Caco-2 (cell line): ENCODE measurements around the gene LRRC46. TPM values are rescaled to one million over a fixed set of nuclear protein-coding genes. Genes with fewer than 3 reads are reported as not detected.

Experiments used
- BruUV-seq: library from RNA; stranded (reverse); fragments of 400-500 nt; replicated peaks from 2 replicates; lab custom pipeline; 2021; lab: Mats Ljungman, UMichigan
- CTCF ChIA-PET: fragments of 300-600 bp; sonication (Branson Sonifier 250); formaldehyde crosslinking; loops from one replicate; lab custom pipeline; 2022; ENCODE audit warnings: antibody characterized with exemption; lab: Charles Lee
- POLR2A ChIA-PET: fragments of 300-600 bp; sonication (Branson Sonifier 250); formaldehyde crosslinking; loops from one replicate; lab custom pipeline; 2022; ENCODE audit warnings: antibody characterized with exemption; lab: Charles Lee
- DNase-seq, 2 experiments: peaks; one replicate each; pipeline versions ENCODE4 v3.0.0 to v3.0.0-alpha.2; 2020 to 2022
- H3K27me3 ChIP-seq: replicated peaks from 2 replicates; pipeline ENCODE4 v1.6.0; 2011; ENCODE audit warnings: low read length; ENCODE audit not compliant: control insufficient read depth, insufficient read depth
- H3K36me3 ChIP-seq: 2 replicates; pipeline ENCODE4 v1.5.1; 2011; ENCODE audit warnings: low read length; ENCODE audit not compliant: control insufficient read depth, insufficient read depth
- H3K4me1 ChIP-seq: fragments of 250-450 bp; sonication (Bioruptor Pico); 2 replicates; pipeline ENCODE4 v1.5.1; 2020; ENCODE audit warnings: mild to moderate bottlenecking
- H3K4me3 ChIP-seq: 2 replicates; pipeline ENCODE4 v1.5.1; 2011; ENCODE audit warnings: low read depth, mild to moderate bottlenecking, control low read depth, low read length
- H3K9me3 ChIP-seq: fragments of 250-450 bp; sonication (Bioruptor Pico); 2 replicates; pipeline ENCODE4 v1.5.1; 2020; ENCODE audit warnings: mild to moderate bottlenecking, moderate library complexity
- H3K27ac Mint-ChIP-seq: one replicate; pipeline ENCODE4 v1.8.0; 2022; ENCODE audit warnings: mixed read lengths; ENCODE audit not compliant: unreplicated experiment
- H3K27me3 Mint-ChIP-seq: one replicate; pipeline ENCODE4 v1.8.0; 2022; ENCODE audit warnings: mixed read lengths; ENCODE audit not compliant: insufficient read depth, unreplicated experiment
- H3K36me3 Mint-ChIP-seq: one replicate; pipeline ENCODE4 v1.8.0; 2022; ENCODE audit warnings: mild to moderate bottlenecking, mixed read lengths; ENCODE audit not compliant: insufficient read depth, unreplicated experiment
- H3K4me1 Mint-ChIP-seq: one replicate; pipeline ENCODE4 v1.8.0; 2022; ENCODE audit warnings: low read depth, mixed read lengths; ENCODE audit not compliant: unreplicated experiment
- H3K4me3 Mint-ChIP-seq: one replicate; pipeline ENCODE4 v1.8.0; 2022; ENCODE audit warnings: mild to moderate bottlenecking, moderate library complexity, mixed read lengths; ENCODE audit not compliant: unreplicated experiment
- H3K9me3 Mint-ChIP-seq: one replicate; pipeline ENCODE4 v1.8.0; 2022; ENCODE audit warnings: mixed read lengths; ENCODE audit not compliant: unreplicated experiment
- intact Hi-C: fragments of 100-400 bp; cut with micrococcal nuclease; formaldehyde crosslinking; loops from one replicate; pipeline ENCODE4 v1.10.0; 2022; ENCODE audit not compliant: unreplicated experiment
- total RNA-seq: library from RNA; stranded (reverse); gene quantifications from 2 replicates; pipeline ENCODE4 v1.2.3, GENCODE V29; 2022
- TF ChIP-seq, protein P1 (sequence below), 2 experiments: fragments of 200-600 bp in 1 of 2; IDR thresholded peaks; 1 replicate in 1 of 2; 2 replicates in 1 of 2; pipeline versions ENCODE4 v1.5.1 to v1.8.0; 2011 to 2022; ENCODE audit warnings: antibody characterized with exemption in 1 of 2, control low read depth in 1 of 2, inconsistent platforms in 1 of 2, low read depth in 1 of 2, low read length in 1 of 2, mild to moderate bottlenecking in 1 of 2, moderate library complexity in 1 of 2; ENCODE audit not compliant: insufficient read depth in 1 of 2, severe bottlenecking in 1 of 2, unreplicated experiment in 1 of 2

LRRC46 gene
- total RNA-seq, 1 experiment from 2014 or later: 2.3 TPM

DNA sequence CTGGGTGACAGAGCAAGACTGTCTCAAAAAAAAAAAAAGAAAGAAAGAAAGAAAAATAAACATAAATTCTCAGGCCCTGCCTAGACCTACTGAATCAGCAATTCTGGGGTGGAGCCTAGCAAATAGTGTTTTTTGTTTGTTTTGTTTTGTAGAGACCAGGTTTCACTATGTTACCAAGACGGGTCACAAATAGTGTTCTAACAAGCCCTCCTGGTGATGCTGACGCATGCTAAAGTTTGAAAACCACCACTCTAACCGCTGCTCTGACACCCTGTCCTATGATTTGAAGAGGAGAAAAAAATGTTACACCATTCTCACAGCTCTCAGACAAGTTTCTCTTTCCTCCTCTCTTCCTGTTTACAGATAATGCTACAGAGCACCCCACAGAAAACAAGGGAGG, 1.6 kb upstream of the LRRC46 start:
- Mint-ChIP-seq H3K4me1 (peaks cover 16% of the 10 kb centered on the region), H3K27ac (no peak overlapping the region), H3K27me3 (no peaks in the 10 kb centered on the region), H3K4me3 (peak overlapping the region; percentile 89), H3K36me3 (peaks cover 55% of the 10 kb centered on the region), H3K9me3 (no peaks in the 10 kb centered on the region)
- POLR2A ChIA-PET: interaction anchor here (0.6 to 1.8 kb wide), 2 partner anchors 8 to 15 kb away, joined by 5 to 32 read pairs; partner anchors contain the start of gene OSBPL7
- peaks cover 9% of the 10 kb centered on the region for H3K4me1 ChIP-seq
- CTCF ChIA-PET: interaction anchor here (0.5 to 2.4 kb wide), 3 partner anchors 8 to 865 kb away, joined by 3 to 36 read pairs (median 18); partner anchors contain the start of gene OSBPL7
- H3K9me3 ChIP-seq: no peaks in the 10 kb centered on the region
- H3K27me3 ChIP-seq: no peaks in the 10 kb centered on the region
- BruUV-seq: no TSS peak
- no peak overlapping the region for H3K4me3 ChIP-seq
- no peak for DNase-seq
- intact Hi-C loops: loop anchor here (10.0 kb wide), 1 partner anchor 275 kb away; the partner anchor contains the start of genes CBX1 and SNX11
- peaks cover 7% of the 10 kb centered on the region for H3K36me3 ChIP-seq
- TF ChIP-seq, protein P1, sequence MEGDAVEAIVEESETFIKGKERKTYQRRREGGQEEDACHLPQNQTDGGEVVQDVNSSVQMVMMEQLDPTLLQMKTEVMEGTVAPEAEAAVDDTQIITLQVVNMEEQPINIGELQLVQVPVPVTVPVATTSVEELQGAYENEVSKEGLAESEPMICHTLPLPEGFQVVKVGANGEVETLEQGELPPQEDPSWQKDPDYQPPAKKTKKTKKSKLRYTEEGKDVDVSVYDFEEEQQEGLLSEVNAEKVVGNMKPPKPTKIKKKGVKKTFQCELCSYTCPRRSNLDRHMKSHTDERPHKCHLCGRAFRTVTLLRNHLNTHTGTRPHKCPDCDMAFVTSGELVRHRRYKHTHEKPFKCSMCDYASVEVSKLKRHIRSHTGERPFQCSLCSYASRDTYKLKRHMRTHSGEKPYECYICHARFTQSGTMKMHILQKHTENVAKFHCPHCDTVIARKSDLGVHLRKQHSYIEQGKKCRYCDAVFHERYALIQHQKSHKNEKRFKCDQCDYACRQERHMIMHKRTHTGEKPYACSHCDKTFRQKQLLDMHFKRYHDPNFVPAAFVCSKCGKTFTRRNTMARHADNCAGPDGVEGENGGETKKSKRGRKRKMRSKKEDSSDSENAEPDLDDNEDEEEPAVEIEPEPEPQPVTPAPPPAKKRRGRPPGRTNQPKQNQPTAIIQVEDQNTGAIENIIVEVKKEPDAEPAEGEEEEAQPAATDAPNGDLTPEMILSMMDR (IDR thresholded peaks at IDR 0.05; ENCODE audit: insufficient read depth in 1 of 2, low read depth in 1 of 2, low read length in 1 of 2, severe bottlenecking in 1 of 2, unreplicated experiment in 1 of 2): no peak

- Mint-ChIP-seq H3K27me3 (no peaks in the 10 kb centered on the region), H3K27ac (peak overlapping the region; percentile 84), H3K4me3 (peak overlapping the region; percentile 89), H3K9me3 (no peaks in the 10 kb centered on the region), H3K4me1 (peaks cover 16% of the 10 kb centered on the region), H3K36me3 (peaks cover 48% of the 10 kb centered on the region)
- Histone ChIP-seq H3K9me3 (no peaks in the 10 kb centered on the region), H3K4me3 (peak overlapping the region; percentile 54), H3K36me3 (peaks cover 7% of the 10 kb centered on the region), H3K27me3 (no peaks in the 10 kb centered on the region), H3K4me1 (peaks cover 9% of the 10 kb centered on the region)
- peak in 1 of 2 experiments; percentile 32 for DNase-seq
- TF ChIP-seq, protein P1 (IDR thresholded peaks at IDR 0.05; ENCODE audit: insufficient read depth in 1 of 2, low read depth in 1 of 2, low read length in 1 of 2, severe bottlenecking in 1 of 2, unreplicated experiment in 1 of 2): no peak
- POLR2A ChIA-PET: interaction anchor here (0.6 to 2.3 kb wide), 8 partner anchors 9 to 65 kb away, joined by 3 to 32 read pairs (median 14); partner anchors contain the start of genes OSBPL7, SCRN2, SP2 and SP6
- intact Hi-C loops: loop anchor here (1.0 to 10.0 kb wide), 5 partner anchors 9 to 274 kb away; partner anchors contain the start of genes CBX1, OSBPL7, SCRN2 and SNX11
- CTCF ChIA-PET: interaction anchor here (1.1 to 2.7 kb wide), 11 partner anchors 8 to 141 kb away, joined by 3 to 36 read pairs (median 18); partner anchors contain the start of genes CDK5RAP3, OSBPL7, SCRN2 and TBX21
- no TSS peak for BruUV-seq
Measured at GRCh38 chr17:47830396-47831002, 971 bp upstream of the LRRC46 start.

- POLR2A ChIA-PET: interaction anchor here (0.5 to 2.3 kb wide), 25 partner anchors 9 to 724 kb away, joined by 3 to 32 read pairs (median 5); partner anchors contain the start of genes CDK5RAP3, KPNB1, NFE2L1 and OSBPL7
Measured at GRCh38 chr17:47831934-47832327, 461 bp downstream of the LRRC46 start.

More at GRCh38 chr17:47831934-47832327, 461 bp downstream of the LRRC46 start:
- intact Hi-C loops: loop anchor here (1.0 to 10.0 kb wide), 5 partner anchors 9 to 273 kb away; partner anchors contain the start of genes CBX1, OSBPL7, SCRN2 and SNX11
- peak in 1 of 2 experiments; percentile 47 for DNase-seq
- TF ChIP-seq, protein P1 (IDR thresholded peaks at IDR 0.05; ENCODE audit: insufficient read depth in 1 of 2, low read depth in 1 of 2, low read length in 1 of 2, severe bottlenecking in 1 of 2, unreplicated experiment in 1 of 2): no peak
- Mint-ChIP-seq H3K4me1 (peaks cover 16% of the 10 kb centered on the region), H3K36me3 (peaks cover 34% of the 10 kb centered on the region), H3K27me3 (no peaks in the 10 kb centered on the region), H3K9me3 (no peaks in the 10 kb centered on the region), H3K4me3 (peak overlapping the region; percentile 89), H3K27ac (peak overlapping the region; percentile 84)
- H3K4me3 ChIP-seq: peak overlapping the region; percentile 54
- H3K4me1 ChIP-seq: peaks cover 9% of the 10 kb centered on the region
- TSS peak; percentile 38 for BruUV-seq
- CTCF ChIA-PET: interaction anchor here (0.6 to 2.7 kb wide), 29 partner anchors 9 to 1061 kb away, joined by 3 to 36 read pairs (median 7); partner anchors contain the start of genes ATP5MC1, CDK5RAP3, KPNB1 and NFE2L1
- peaks cover 6% of the 10 kb centered on the region; the same call in 1 of the 2 replicates for H3K36me3 ChIP-seq
- H3K9me3 ChIP-seq: no peaks in the 10 kb centered on the region
- no peaks in the 10 kb centered on the region for H3K27me3 ChIP-seq
